Sigmoid colon (tissue), 7 donors: Measurements from ENCODE around the gene ITPK1. TPM values are rescaled to one million over a fixed set of nuclear protein-coding genes. Genes with fewer than 3 reads are reported as not detected.
A peak's percentile ranks its signal among the peaks of the same experiment; 100 is the strongest.

Experiments
- DNase-seq: peaks from one replicate; pipeline ENCODE4 v3.0.0-alpha.2; 2019
- H3K27ac ChIP-seq, 4 donors: fragments of 200-600 bp; sonication (generic); one replicate each; pipeline ENCODE4 v1.5.1; 2016 to 2019; ENCODE audit warnings: mild to moderate bottlenecking in 1 of 4
- H3K27me3 ChIP-seq, 3 donors: fragments of 200-600 bp; sonication (generic); one replicate each; pipeline ENCODE4 v1.5.1; 2019; ENCODE audit warnings: mild to moderate bottlenecking in 1 of 3
- H3K36me3 ChIP-seq, 4 donors: fragments of 200-600 bp; sonication (generic); one replicate each; pipeline ENCODE4 v1.5.1; 2016 to 2019
- H3K4me1 ChIP-seq, 4 donors: fragments of 200-600 bp; sonication (generic); one replicate each; pipeline ENCODE4 v1.5.1; 2017 to 2019
- H3K4me3 ChIP-seq, 4 donors: fragments of 200-600 bp; sonication (generic); one replicate each; pipeline ENCODE4 v1.5.1; 2017 to 2019; ENCODE audit warnings: mild to moderate bottlenecking in 2 of 4, moderate library complexity in 1 of 4
- H3K9me3 ChIP-seq, 4 donors: fragments of 200-600 bp in 3 of 4; sonication (generic) in 3 of 4; one replicate each; pipeline versions ENCODE4 v1.5.1 to v1.6.1; 2013 to 2019
- CTCF ChIP-seq, 4 experiments: fragments of 450-650 bp in 3 of 4; fragments of 200-600 bp in 1 of 4; IDR thresholded peaks; one replicate each; pipeline ENCODE4 v1.5.1; 2016 to 2019; ENCODE audit warnings: antibody characterized with exemption in 4 of 4, mild to moderate bottlenecking in 3 of 4, moderate library complexity in 2 of 4
- EP300 ChIP-seq, 4 donors: sonication (generic); formaldehyde crosslinking; IDR thresholded peaks; one replicate each; pipeline ENCODE4 v1.6.1; 2017; ENCODE audit warnings: antibody characterized with exemption in 4 of 4
- POLR2A ChIP-seq, 2 donors: fragments of 450-650 bp; IDR thresholded peaks; one replicate each; pipeline ENCODE4 v1.6.1; 2016; ENCODE audit warnings: antibody characterized with exemption in 2 of 2, mild to moderate bottlenecking in 2 of 2, moderate library complexity in 2 of 2
- POLR2AphosphoS5 ChIP-seq, 4 donors: sonication (generic); formaldehyde crosslinking; IDR thresholded peaks; one replicate each; pipeline ENCODE4 v1.6.1; 2017; ENCODE audit warnings: antibody characterized with exemption in 4 of 4
- WGBS, 2 donors: extraction: QIAGEN DNeasy Blood & Tissue Kit; methylation state at CpG; one replicate each; pipeline ENCODE4 v1.1.7; 2013; 5-methylcytosine and 5-hydroxymethylcytosine counted together
- intact Hi-C: fragments of 100-400 bp; cut with DNase I; formaldehyde crosslinking; loops from one replicate; pipeline ENCODE4 v1.15.1; 2023
- polyA plus RNA-seq, 3 donors: library from polyadenylated mRNA; stranded (reverse); fragments of 200-250 nt; gene quantifications; one replicate each; pipeline ENCODE4 v1.2.3, GENCODE V29; 2013
- total RNA-seq, 4 donors: library from RNA; depleted of rRNA; stranded (reverse); fragments of >200 nt; gene quantifications; one replicate each; pipeline ENCODE4 v1.1.0, GENCODE V29; 2016
- donor health status: healthy with polysubstance abuse.
- donor health status: Bipolar disorder and iron deficiency.
- donor health status: healthy.

ITPK1 gene
- total and polyA plus RNA-seq, 7 donors = 39.8 to 75.4 (median 61.8) TPM

GRCh38 chr14:92962831-92963095, 153.0 kb downstream of the ITPK1 start:
- intact Hi-C loops = loop anchor here (2.0 kb wide), 1 partner anchor 152 kb away; the partner anchor contains the start of gene ITPK1
- no peak for DNase-seq
- Histone ChIP-seq H3K4me3 (no peak overlapping the region), H3K9me3 (no peaks in the 10 kb centered on the region), H3K36me3 (peaks cover 6 to 34% (median 8%) of the 10 kb centered on the region in 4 donors), H3K27ac (peak overlapping the region; percentile 76 to 89 (median 81)), H3K4me1 (peaks cover 0 to 50% (median 37%) of the 10 kb centered on the region in 4 donors), H3K27me3 (no peaks in the 10 kb centered on the region)
- TF ChIP-seq POLR2A (IDR thresholded peaks at IDR 0.05) (no peak), EP300 (IDR thresholded peaks at IDR 0.05) (no peak), POLR2AphosphoS5 (IDR thresholded peaks at IDR 0.05) (no peak), CTCF (IDR thresholded peaks at IDR 0.05) (no peak)
- WGBS, 2 donors = 94% methylated on average over 11 of the region's 11 CpGs

GRCh38 chr14:92962031-92962830, 153.5 kb downstream of the ITPK1 start:
- TF ChIP-seq EP300 (IDR thresholded peaks at IDR 0.05) (no peak), POLR2A (IDR thresholded peaks at IDR 0.05) (no peak), CTCF (IDR thresholded peaks at IDR 0.05) (no peak), POLR2AphosphoS5 (IDR thresholded peaks at IDR 0.05) (no peak)
- H3K4me3 ChIP-seq = no peak overlapping the region
- intact Hi-C loops = loop anchor here (2.0 kb wide), 1 partner anchor 153 kb away; the partner anchor contains the start of gene ITPK1
- DNase-seq = no peak
- 93 to 95% methylated on average over 20 of the region's 20 CpGs for WGBS, 2 donors
- H3K27ac ChIP-seq = peak overlapping the region in 3 of 4 donors; percentile 76 to 89 (median 85)
- peaks cover 11 to 39% (median 13%) of the 10 kb centered on the region in 4 donors for H3K36me3 ChIP-seq
- H3K27me3 ChIP-seq = no peaks in the 10 kb centered on the region
- peaks cover 0 to 50% (median 37%) of the 10 kb centered on the region in 4 donors for H3K4me1 ChIP-seq
- no peaks in the 10 kb centered on the region for H3K9me3 ChIP-seq

- peaks cover 17 to 46% (median 20%) of the 10 kb centered on the region in 4 donors for H3K36me3 ChIP-seq
- peaks cover 0 to 50% (median 37%) of the 10 kb centered on the region in 4 donors for H3K4me1 ChIP-seq
- peak overlapping the region in 1 of 4 donors; percentile 89 for H3K27ac ChIP-seq
- no peaks in the 10 kb centered on the region for H3K27me3 ChIP-seq
- TF ChIP-seq POLR2AphosphoS5 (IDR thresholded peaks at IDR 0.05) (no peak), EP300 (IDR thresholded peaks at IDR 0.05) (no peak), POLR2A (IDR thresholded peaks at IDR 0.05) (no peak), CTCF (IDR thresholded peaks at IDR 0.05) (no peak)
- 95 to 96% methylated on average over 7 of the region's 7 CpGs for WGBS, 2 donors
- no peak for DNase-seq
- no peak overlapping the region for H3K4me3 ChIP-seq
- H3K9me3 ChIP-seq = no peaks in the 10 kb centered on the region
- intact Hi-C loops = no loop called here
Measured at GRCh38 chr14:92961567-92961855, 154.2 kb downstream of the ITPK1 start.

- Histone ChIP-seq H3K9me3 (no peaks in the 10 kb centered on the region), H3K27me3 (no peaks in the 10 kb centered on the region), H3K4me3 (no peak overlapping the region), H3K36me3 (peaks cover 17 to 47% (median 20%) of the 10 kb centered on the region in 4 donors), H3K27ac (peak overlapping the region in 1 of 4 donors; percentile 22), H3K4me1 (peaks cover 0 to 50% (median 35%) of the 10 kb centered on the region in 4 donors)
- intact Hi-C loops = no loop called here
- no peak for DNase-seq
- TF ChIP-seq CTCF (IDR thresholded peaks at IDR 0.05) (no peak), POLR2A (IDR thresholded peaks at IDR 0.05) (no peak), EP300 (IDR thresholded peaks at IDR 0.05) (no peak), POLR2AphosphoS5 (IDR thresholded peaks at IDR 0.05) (no peak)
- WGBS, 2 donors = 93% methylated on average over 18 of the region's 18 CpGs
Measured at GRCh38 chr14:92960706-92961566, 154.8 kb downstream of the ITPK1 start.
